ENCODE data around the gene ELP6.
A peak's percentile ranks its signal among the peaks of the same experiment; 100 is the strongest.
"Not testable (repeated sequence)": the region's sequence is repeated elsewhere in the genome, so short reads cannot be mapped to it uniquely, and the experiment has no call there.

Gene ELP6

GRCh38 chr3:47505267-47505666 lies 8.2 kb downstream of the ELP6 start:
- not testable (repeated sequence) for DNase-seq

GRCh38 chr3:47504113-47504512 lies 9.4 kb downstream of the ELP6 start:
- no peak for DNase-seq

GRCh38 chr3:47503033-47503432 lies 10.5 kb downstream of the ELP6 start:
- no peak for DNase-seq

- DNase-seq: no peak
Measured at GRCh38 chr3:47496892-47497291, 16.6 kb downstream of the ELP6 start.

GRCh38 chr3:47495886-47496285 lies 17.6 kb downstream of the ELP6 start:
- DNase-seq: no peak

- DNase-seq: no peak
Measured at GRCh38 chr3:47495111-47495510, 18.4 kb downstream of the ELP6 start.

- DNase-seq: no peak
Measured at GRCh38 chr3:47491777-47492176, 21.7 kb downstream of the ELP6 start.

- no peak for DNase-seq
Measured at GRCh38 chr3:47491186-47491585, 22.3 kb downstream of the ELP6 start.

- no peak for DNase-seq
Measured at GRCh38 chr3:47487265-47487664, 26.2 kb downstream of the ELP6 start.

GRCh38 chr3:47485812-47486211 lies 27.7 kb downstream of the ELP6 start:
- no peak for DNase-seq

GRCh38 chr3:47482366-47482765 lies 31.1 kb downstream of the ELP6 start:
- no peak for DNase-seq

- DNase-seq: not testable (repeated sequence)
Measured at GRCh38 chr3:47481763-47482162, 31.7 kb downstream of the ELP6 start.

- not testable (repeated sequence) for DNase-seq
Measured at GRCh38 chr3:47480267-47480666, 33.2 kb downstream of the ELP6 start.

- no peak for DNase-seq
Measured at GRCh38 chr3:47479826-47480160, 33.7 kb downstream of the ELP6 start.

- no peak for DNase-seq
Measured at GRCh38 chr3:47478022-47478421, 35.5 kb downstream of the ELP6 start.

- DNase-seq: no peak
Measured at GRCh38 chr3:47476644-47477199, 36.8 kb downstream of the ELP6 start.

- no peak for DNase-seq
Measured at GRCh38 chr3:47476330-47476626, 37.2 kb downstream of the ELP6 start.

- DNase-seq: peak; percentile 97 to 98
Measured at GRCh38 chr3:47475570-47476329, 37.8 kb downstream of the ELP6 start, which contains the start of gene SCAP. Gene SCAP (minus strand): TSS chr3:47475941. CDS start chr3:47442993, 32,948 bp downstream.

- peak in 1 of 2 donors; percentile 23 for DNase-seq
Measured at GRCh38 chr3:47475029-47475569, 38.4 kb downstream of the ELP6 start.

- no peak for DNase-seq
Measured at GRCh38 chr3:47473391-47473790, 40.1 kb downstream of the ELP6 start.

- no peak for DNase-seq
Measured at GRCh38 chr3:47469616-47470015, 43.9 kb downstream of the ELP6 start.

- DNase-seq: not testable (repeated sequence)
Measured at GRCh38 chr3:47468315-47468714, 45.2 kb downstream of the ELP6 start.

GRCh38 chr3:47464588-47464987 lies 48.9 kb downstream of the ELP6 start:
- DNase-seq: no peak

- DNase-seq: not testable (repeated sequence)
Measured at GRCh38 chr3:47459534-47460085, 53.9 kb downstream of the ELP6 start.
